NT2/D1 (cell line): ENCODE data around the gene THOP1.

ENCODE experiments used
- SUZ12 ChIP-seq: IDR thresholded peaks from 2 replicates; pipeline ENCODE4 v1.6.1; 2011; ENCODE audit not compliant: insufficient read length, insufficient read depth; ENCODE audit errors: extremely low read depth
- ZNF274 ChIP-seq: IDR thresholded peaks from 2 replicates; pipeline ENCODE4 v1.6.1; 2011; ENCODE audit warnings: mild to moderate bottlenecking, low read depth, low read length

DNA sequence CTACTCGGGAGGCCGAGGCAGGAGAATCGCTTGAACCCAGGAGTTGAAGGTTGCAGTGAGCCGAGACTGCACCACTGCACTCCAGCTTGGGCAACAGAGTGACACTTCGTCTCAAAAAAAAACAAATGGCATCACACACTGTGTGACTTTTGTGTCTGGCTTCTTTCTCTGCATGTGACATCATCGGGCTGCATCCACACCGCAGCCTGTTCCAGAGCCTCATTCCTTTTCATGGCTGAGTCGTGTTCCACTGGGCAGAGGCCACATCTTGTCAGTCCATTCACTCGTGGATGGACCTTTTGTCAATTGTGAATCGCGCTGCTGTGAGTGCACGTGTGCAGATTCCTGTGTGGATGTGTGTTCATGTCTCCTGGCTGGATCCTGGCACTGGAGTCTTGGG is 8.3 kb downstream of the THOP1 start:
- no peak for TF ChIP-seq ZNF274
- no peak for TF ChIP-seq SUZ12
